Retinal pigment epithelial cell (primary cell): Measurements from ENCODE around the gene HS3ST5.

Experiments
- DNase-seq: peaks from one replicate; pipeline ENCODE4 v3.0.0-alpha.2; 2010; ENCODE audit warnings: low read depth
- H3K4me3 ChIP-seq: 2 replicates; pipeline ENCODE4 v1.5.1; 2011; ENCODE audit warnings: mild to moderate bottlenecking, low read length, control low read depth, moderate library complexity
- TF ChIP-seq, protein P1 (sequence below): conservative IDR thresholded peaks from 2 replicates; pipeline ENCODE4 v1.5.1; 2011; ENCODE audit warnings: low read depth, low read length, control low read depth, inconsistent platforms

Gene HS3ST5

DNA sequence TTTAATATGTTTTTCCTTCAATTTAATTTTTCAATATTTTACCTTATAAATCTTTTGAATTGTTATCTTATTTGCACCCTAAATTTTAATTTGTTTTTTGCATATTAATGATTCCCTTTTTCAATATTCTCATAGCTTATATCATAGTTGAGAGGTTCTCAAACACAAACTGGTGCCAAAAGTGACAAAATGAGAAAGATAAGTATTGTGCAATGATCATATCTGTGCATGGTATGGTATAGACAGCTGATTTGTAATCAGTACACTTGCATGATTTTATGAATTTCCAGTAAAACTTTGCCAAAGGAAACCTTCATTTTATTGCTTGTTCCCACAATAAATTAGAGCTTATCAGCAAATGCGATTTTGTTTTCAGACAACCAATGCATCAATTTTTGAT lies 210.9 kb downstream of the HS3ST5 start:
- DNase-seq: no peak
- TF ChIP-seq, protein P1, sequence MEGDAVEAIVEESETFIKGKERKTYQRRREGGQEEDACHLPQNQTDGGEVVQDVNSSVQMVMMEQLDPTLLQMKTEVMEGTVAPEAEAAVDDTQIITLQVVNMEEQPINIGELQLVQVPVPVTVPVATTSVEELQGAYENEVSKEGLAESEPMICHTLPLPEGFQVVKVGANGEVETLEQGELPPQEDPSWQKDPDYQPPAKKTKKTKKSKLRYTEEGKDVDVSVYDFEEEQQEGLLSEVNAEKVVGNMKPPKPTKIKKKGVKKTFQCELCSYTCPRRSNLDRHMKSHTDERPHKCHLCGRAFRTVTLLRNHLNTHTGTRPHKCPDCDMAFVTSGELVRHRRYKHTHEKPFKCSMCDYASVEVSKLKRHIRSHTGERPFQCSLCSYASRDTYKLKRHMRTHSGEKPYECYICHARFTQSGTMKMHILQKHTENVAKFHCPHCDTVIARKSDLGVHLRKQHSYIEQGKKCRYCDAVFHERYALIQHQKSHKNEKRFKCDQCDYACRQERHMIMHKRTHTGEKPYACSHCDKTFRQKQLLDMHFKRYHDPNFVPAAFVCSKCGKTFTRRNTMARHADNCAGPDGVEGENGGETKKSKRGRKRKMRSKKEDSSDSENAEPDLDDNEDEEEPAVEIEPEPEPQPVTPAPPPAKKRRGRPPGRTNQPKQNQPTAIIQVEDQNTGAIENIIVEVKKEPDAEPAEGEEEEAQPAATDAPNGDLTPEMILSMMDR: no peak
- H3K4me3 ChIP-seq: no peak overlapping the region

DNA sequence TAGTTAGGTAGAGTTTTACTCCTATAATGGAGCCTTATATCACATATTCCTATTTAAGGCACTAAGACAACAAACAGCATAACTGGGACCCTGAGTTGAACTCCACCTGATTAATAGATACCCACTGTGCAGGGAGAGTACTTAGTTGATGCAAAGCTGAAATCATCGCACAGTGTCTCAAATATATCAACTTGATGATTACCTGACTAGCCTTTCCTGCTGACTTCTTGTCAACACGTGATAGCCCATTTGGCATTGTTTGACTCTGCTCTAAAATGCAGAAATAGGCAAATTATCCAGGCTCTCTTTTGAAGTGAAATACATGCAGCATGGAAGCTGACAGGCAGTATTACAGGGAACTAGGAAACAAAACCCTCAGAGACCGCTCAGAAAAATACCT lies 217.2 kb downstream of the HS3ST5 start:
- no peak for DNase-seq
- TF ChIP-seq, protein P1: no peak
- H3K4me3 ChIP-seq: no peak overlapping the region

DNA sequence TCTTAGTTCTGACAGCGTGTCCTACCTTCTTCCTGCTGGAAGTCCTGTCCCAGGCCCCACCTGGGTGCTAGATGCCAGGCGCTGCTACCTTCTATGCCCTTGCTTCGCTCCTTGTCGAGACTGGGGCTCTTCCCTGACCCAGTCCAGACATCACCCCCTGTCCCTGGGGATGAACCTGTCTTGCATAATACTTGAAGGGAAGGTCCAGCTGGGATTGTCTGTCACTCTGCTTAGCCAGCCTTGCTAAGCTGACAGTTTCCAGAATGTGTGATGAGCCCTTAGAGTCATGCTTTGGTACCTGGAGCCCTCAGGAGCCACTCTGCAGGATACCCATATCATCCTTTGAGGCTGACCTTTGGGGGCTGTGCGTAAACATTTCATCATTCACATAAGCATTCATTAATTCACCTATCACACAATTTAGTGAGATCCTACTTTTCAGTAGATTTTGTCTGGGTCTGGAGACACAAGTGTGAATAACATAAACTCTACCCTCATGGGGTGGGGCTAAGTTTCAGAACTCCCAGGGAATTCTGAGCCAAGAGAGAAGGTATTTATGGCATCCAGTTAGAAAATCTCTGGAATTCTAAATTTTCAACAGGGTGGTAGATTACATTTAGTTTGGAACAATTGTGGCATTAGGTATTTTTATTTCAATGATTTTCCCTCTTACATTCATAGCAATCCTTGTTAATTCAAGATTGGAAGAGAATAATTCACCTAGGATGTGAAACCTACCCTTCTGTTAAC lies 220.7 kb downstream of the HS3ST5 start:
- peak; percentile 8 for DNase-seq
- H3K4me3 ChIP-seq: no peak overlapping the region
- TF ChIP-seq, protein P1: no peak

DNA sequence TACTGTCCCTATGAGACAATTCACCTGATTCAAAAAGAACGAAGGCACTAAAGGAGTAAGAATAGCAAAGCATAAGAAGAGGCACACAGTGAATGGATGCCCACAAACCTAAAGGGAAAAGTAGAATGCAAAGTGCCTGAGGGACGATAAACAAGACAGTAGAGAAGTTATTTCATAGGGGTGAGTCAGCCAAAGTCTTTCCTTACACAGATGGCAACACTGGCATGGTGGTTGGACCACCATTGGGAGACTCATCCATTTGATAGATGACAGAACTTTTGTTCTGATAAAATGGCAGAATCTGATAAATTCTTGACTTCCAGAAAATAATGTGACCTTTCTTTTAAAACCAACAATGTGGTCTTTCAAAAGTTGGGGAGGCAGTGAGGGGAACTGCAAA lies 223.8 kb downstream of the HS3ST5 start:
- H3K4me3 ChIP-seq: no peak overlapping the region
- TF ChIP-seq, protein P1: no peak
- no peak for DNase-seq

DNA sequence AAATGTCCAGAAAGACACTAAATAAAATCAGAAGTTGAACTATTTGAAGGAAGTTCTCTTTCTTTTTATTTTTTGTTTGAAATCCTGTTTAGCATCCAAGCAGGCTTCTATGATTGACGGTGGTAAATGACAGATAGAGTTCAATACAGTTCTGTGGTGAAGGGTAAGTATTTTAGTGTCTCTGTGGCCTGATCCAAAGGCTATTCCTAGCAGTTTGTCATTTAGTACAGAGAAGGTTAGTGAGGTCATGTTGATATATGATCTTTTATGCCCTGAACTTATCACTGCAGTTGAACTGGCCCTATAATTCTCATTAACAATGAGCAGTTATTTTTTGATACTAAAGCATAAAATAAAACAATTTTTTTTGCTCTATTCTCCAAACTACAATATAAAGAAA lies 227.2 kb downstream of the HS3ST5 start:
- DNase-seq: no peak
- no peak overlapping the region for H3K4me3 ChIP-seq
- TF ChIP-seq, protein P1: no peak

DNA sequence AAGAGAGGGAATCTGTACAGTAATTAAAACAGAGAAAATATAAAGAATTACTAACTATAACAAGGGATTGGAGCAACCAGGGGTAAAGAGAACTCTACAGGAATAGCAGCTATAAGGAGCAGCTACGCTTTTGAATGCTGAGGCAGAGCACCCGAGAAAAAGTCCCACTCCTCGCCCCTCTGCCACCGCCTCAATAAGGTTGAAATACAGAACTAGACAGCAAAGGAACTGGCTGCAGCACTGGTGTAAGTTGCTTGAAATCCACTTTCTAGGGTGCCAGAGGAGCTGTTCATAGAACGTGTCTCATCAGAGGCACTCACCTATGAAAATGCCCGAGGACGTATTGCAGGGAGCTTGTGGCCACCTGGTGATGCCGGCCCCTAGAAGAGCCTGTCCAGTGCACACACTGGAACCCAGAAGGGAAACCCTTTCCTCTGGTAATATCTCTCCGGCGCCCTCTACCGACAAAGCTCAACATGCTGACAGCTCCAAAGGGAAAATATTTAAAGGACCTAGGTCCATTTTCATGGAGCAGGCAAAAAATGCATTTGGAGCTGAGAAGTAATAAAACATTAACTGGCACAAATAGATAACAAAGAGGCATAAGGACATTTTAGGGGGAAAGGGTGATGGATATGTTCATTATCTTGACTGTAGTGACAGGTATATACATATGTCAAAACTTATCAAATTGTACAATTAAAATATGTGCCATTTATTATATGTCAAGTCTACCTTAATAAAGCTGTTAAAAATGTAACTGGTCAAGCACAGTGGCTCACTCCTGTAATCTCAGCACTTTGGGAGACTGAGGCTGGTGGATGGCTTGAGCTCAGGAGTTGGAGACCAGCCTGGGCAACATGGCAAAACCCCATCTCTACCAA lies 234.5 kb downstream of the HS3ST5 start:
- TF ChIP-seq, protein P1: peak; percentile 82
- no peak overlapping the region for H3K4me3 ChIP-seq
- DNase-seq: no peak
